ENCODE data around the gene CREB5.

CREB5 gene

GRCh38 chr7:28646376-28647075 is 234.2 kb downstream of the CREB5 start:
- no peak for DNase-seq (ENCODE audit: low spot score)

GRCh38 chr7:28647076-28647421 is 234.7 kb downstream of the CREB5 start:
- no peak for DNase-seq (ENCODE audit: low spot score)

GRCh38 chr7:28649189-28649588 is 236.9 kb downstream of the CREB5 start:
- no peak for DNase-seq (ENCODE audit: low spot score)

GRCh38 chr7:28649811-28650210 is 237.5 kb downstream of the CREB5 start:
- no peak for DNase-seq (ENCODE audit: low spot score)

GRCh38 chr7:28654110-28654509 is 241.8 kb downstream of the CREB5 start:
- no peak for DNase-seq (ENCODE audit: low spot score)

- DNase-seq (ENCODE audit: low spot score): no peak
These were observed 244.2 kb downstream of the CREB5 start for GRCh38 chr7:28656529-28656928.

- DNase-seq (ENCODE audit: low spot score): no peak
These were observed 246.1 kb downstream of the CREB5 start for GRCh38 chr7:28658381-28658780.

- DNase-seq (ENCODE audit: low spot score): no peak
These were observed 247.8 kb downstream of the CREB5 start for GRCh38 chr7:28660132-28660531.

GRCh38 chr7:28661826-28662595 is 249.7 kb downstream of the CREB5 start:
- peak; percentile 6 for DNase-seq (ENCODE audit: low spot score)

GRCh38 chr7:28666154-28666553 is 253.8 kb downstream of the CREB5 start:
- no peak for DNase-seq (ENCODE audit: low spot score)

- no peak for DNase-seq (ENCODE audit: low spot score)
These were observed 255.8 kb downstream of the CREB5 start for GRCh38 chr7:28668085-28668484.

GRCh38 chr7:28669330-28669729 is 257.0 kb downstream of the CREB5 start:
- no peak for DNase-seq (ENCODE audit: low spot score)

- no peak for DNase-seq (ENCODE audit: low spot score)
These were observed 259.2 kb downstream of the CREB5 start for GRCh38 chr7:28671526-28671925.

- no peak for DNase-seq (ENCODE audit: low spot score)
These were observed 260.1 kb downstream of the CREB5 start for GRCh38 chr7:28672397-28672797.

- DNase-seq (ENCODE audit: low spot score): no peak
These were observed 262.1 kb downstream of the CREB5 start for GRCh38 chr7:28674359-28674782.

- DNase-seq (ENCODE audit: low spot score): no peak
These were observed 263.1 kb downstream of the CREB5 start for GRCh38 chr7:28675429-28675828.

GRCh38 chr7:28677668-28678067 is 265.4 kb downstream of the CREB5 start:
- no peak for DNase-seq (ENCODE audit: low spot score)

- no peak for DNase-seq (ENCODE audit: low spot score)
These were observed 266.2 kb downstream of the CREB5 start for GRCh38 chr7:28678431-28678965.

- DNase-seq (ENCODE audit: low spot score): no peak
These were observed 269.5 kb downstream of the CREB5 start for GRCh38 chr7:28681693-28682310.

- no peak for DNase-seq (ENCODE audit: low spot score)
These were observed 270.5 kb downstream of the CREB5 start for GRCh38 chr7:28682801-28683200.

- DNase-seq (ENCODE audit: low spot score): peak; percentile 44
These were observed 272.4 kb downstream of the CREB5 start for GRCh38 chr7:28684650-28685241.

- DNase-seq (ENCODE audit: low spot score): peak; percentile 20
These were observed 272.9 kb downstream of the CREB5 start for GRCh38 chr7:28685242-28685643.
